Stimulated activated CD4-positive, alpha-beta T cell treated with anti-CD3 and anti-CD28 coated beads, Interleukin-15, amount 100 ng/mL, for 48 hours (primary cell): ENCODE data around the gene IGF1.
"Not testable (repeated sequence)": the region's sequence is repeated elsewhere in the genome, so short reads cannot be mapped to it uniquely, and the experiment has no call there.

Experiments
- DNase-seq, 2 donors: peaks; one replicate each; pipeline ENCODE4 v3.0.0-alpha.2; 2020; ENCODE audit warnings: low read depth in 2 of 2

Gene IGF1

GRCh38 chr12:102461501-102461900 lies 18.9 kb downstream of the IGF1 start:
- DNase-seq, result no peak

- no peak for DNase-seq
These were observed 21.0 kb downstream of the IGF1 start for GRCh38 chr12:102459314-102459713.

DNA sequence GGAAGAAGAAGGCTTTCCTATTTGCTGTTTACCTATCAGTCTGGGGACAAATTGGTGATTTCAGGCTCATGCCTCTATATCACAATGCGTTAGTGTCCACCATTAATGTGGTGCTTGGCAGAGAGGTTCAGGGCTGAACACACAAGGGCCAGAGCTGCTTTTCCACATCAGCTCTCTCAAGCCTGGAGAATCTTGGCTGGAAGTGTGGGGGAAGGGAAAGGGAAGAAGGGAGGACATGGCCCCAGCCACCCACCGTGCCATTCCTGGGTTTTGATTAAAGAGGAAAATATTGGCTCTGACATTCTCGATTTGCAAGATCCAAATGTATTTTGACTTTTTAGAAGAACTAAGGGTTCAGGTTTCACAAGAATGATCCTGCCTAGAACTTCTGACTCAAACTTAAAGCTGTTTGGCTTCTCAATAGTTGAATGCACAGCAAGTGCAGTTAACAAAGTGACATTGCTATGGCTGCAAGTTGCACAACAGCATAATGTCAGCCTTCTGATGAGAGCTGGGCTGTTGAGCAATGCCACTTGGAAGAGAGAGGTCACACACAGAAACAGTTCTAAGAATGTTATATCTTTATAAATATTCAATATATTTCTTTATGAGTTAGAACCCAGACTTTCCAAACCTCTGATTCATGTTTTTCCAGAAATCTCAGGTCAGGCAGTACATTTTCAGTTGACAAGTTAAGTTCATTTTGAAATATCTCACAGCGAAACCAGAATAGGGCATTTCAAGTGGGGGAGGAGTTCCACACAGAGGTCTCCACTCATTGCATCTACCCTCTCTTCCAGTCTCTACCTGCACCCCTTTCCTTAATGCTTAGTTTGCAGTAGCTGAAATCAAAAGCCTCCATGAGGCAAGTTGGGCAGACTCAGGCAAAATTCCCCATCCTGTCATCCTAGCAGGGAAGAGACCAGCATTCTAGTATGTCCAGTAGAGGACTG lies 25.3 kb downstream of the IGF1 start:
- DNase-seq, result no peak

- no peak for DNase-seq
These were observed 26.0 kb downstream of the IGF1 start for GRCh38 chr12:102454330-102454729.

GRCh38 chr12:102452605-102453004 lies 27.8 kb downstream of the IGF1 start:
- no peak for DNase-seq

DNA sequence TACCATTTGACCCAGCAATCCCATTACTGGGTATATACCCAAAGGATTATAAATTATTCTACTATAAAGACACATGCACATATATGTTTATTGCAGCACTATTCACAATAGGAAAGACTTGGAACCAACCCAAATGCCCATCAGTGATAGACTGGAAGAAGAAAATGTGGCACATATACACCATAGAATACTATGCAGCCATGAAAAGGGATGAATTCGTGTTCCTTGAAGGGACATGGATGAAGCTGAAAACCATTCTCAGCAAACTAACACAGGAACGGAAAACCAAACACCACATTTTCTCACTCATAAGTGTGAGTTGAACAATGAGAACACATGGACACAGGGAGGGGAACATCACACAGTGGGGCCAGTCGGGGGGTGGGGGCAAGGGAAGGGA lies 31.3 kb downstream of the IGF1 start:
- DNase-seq, result not testable (repeated sequence)

- DNase-seq, result not testable (repeated sequence)
These were observed 32.9 kb downstream of the IGF1 start for GRCh38 chr12:102447426-102447825.

DNA sequence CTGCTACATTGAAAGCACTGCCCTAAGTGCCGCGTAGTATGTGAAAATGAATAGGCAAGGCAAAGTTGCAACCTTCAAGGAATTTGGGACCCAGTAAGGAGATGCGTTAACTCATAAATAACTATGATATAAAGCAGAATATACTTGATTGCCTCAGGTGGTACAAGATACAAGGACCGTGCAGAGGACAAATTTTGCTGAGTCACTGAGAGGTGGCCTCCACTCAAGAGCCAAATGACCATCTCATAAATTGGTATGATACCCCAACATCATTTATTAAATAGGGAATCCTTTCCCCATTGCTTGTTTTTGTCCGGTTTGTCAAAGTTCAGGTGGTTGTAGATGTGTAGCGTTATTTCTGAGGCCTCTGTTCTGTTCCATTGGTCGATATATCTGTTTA lies 35.7 kb downstream of the IGF1 start:
- DNase-seq, result no peak

DNA sequence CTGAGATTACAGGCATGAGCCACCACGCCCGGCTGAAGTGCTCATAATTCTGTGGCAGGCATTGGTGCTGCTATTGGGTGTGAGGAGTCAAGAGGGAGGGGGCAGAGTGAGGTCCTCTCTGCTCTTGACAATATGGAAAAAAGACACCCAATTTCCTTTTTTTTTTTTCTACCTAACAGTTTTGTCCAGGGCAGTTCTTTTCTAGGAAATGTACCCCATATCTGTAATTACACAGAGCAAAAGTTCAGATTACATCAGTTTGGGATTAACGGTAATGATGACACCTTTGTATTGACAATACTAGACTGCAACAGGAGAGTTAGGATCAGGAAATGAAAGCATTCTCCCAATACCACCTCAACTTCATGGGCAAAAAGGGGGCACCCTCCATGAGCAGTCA lies 36.3 kb downstream of the IGF1 start:
- no peak for DNase-seq

GRCh38 chr12:102441077-102441596 lies 39.2 kb downstream of the IGF1 start:
- DNase-seq, result no peak

- no peak for DNase-seq
These were observed 40.6 kb downstream of the IGF1 start for GRCh38 chr12:102439426-102440405.

DNA sequence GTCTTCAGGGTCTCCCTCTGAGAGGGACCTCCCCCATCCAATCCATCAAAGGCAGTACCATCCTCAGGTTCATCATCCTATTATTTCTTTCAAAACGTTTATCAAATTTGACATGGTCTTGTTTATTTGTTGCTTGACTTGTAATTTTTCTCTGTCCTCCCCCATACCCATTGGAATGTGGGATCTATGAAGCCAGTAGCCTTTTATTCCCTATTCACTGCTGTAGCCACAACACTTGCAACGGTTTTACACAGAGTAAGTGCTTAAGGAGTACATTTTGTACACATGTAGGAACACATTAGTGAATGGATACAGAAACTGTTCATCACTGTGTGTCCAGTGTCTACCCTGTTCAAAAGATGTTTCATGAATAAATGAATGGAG lies 41.5 kb downstream of the IGF1 start:
- DNase-seq, result no peak

- DNase-seq, result no peak
These were observed 42.1 kb downstream of the IGF1 start for GRCh38 chr12:102438047-102438826.

GRCh38 chr12:102437511-102437910 lies 42.9 kb downstream of the IGF1 start:
- DNase-seq, result no peak

DNA sequence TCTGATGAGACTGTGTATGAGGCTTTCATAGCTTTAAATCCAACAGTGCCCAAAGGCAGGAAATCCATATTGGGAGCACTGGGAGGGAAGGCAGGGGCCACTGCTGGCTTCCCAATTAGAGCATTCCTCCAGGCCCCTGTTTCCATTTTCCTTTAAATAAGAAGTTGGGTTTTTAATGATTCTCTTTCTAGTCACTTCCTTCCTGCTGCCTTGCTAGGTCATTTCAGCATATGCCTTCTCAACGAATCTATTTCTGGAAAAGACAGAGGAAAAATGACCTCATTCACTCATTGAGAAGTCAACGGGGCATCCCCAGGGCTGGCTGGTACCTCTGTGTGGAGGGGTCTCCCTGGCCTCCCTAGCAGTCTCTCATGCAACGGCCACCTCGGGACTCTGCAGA lies 43.5 kb downstream of the IGF1 start:
- DNase-seq, result no peak

DNA sequence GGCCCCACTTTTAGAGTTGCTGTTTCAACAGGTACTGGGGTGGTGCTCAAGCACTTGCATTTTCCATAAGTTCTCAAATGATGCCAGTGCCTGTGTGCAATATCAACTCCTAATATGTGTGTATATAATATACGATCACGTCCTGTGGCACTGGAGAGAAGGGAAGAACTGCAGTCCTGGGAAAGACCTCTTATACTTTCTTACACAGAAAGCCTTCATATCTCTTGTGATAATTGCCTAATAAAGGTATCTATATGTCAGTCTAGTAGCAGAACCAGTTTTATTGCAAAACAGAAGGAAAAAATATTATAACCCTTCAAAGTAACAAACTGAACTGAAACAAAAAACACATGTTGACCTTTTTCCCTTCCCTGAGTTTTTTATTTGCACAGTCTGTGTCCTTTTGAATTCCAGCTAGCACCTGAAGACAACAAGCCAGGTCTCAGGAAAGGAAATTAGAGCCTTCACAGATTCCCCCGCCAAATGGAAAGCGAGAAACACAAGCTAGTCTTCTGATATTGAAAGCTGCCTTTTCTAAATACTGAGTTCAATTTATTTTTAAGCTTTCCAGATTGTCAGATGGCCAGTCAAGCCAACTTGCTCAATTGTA lies 44.4 kb downstream of the IGF1 start:
- no peak for DNase-seq

GRCh38 chr12:102433304-102433703 lies 47.1 kb downstream of the IGF1 start:
- no peak for DNase-seq

DNA sequence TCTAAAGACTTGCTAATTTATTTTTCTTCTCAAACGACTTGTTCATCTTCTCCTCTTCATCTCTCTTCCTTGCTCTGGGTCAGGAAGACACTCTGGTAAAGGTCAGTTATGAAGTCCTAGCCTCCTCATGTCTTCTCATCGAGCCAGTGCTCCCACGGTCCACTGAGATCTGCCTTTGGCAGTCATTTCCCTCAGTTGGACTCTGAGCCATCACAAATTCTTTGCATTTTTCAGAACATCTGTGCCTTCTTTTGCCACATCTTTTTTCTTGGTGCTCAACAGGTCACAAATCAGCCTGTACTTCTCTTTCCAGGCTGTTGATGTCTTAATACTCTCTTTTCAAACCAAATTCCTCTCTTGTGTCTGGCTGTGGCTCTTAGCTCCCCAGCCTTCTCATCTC lies 49.7 kb downstream of the IGF1 start:
- DNase-seq, result no peak

DNA sequence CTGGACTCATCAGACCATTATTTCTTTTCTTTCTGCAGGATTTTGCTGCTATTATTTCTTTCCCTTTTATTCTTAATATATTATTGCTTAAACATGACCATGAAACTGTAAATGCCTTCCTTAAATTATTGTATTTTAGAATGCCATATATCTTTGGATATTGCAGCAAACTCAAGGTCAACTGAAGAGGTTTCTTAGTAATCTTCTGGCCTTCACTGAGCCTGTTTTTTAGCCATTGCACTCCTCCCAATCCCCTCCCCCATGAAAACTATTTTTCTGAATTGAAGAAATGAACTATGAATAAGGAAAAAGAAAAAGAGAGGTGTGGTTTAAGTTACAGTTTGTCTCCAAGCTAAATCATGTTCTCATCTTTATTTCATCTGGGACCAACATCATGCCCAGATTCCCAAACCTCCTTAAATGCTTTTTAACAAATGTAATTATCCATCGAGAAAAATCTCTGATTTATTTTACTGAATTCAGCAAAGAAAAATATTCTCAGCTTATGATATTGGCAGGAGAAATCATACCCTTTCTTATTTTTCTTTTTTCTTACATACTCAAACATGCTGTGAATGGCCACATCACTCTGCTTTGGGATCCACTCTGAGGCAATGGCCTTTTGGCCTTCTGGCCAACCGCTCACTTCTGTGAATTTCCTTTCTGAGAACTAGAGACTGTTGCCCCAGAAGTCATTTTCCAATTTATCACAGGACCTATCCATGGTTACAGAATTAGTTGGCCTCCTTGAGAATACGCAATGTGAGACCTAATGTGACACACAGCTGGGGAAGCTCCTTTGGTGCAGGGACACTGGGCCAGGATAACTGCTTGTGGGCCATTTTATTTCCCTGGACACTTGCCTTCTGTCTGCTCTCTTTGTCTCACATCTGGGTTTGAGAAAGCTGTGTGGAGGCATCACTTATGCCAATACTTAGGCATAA lies 50.9 kb downstream of the IGF1 start:
- no peak for DNase-seq

- no peak for DNase-seq
These were observed 52.8 kb downstream of the IGF1 start for GRCh38 chr12:102427543-102427941.
